ENCODE data around the gene RAB40C. TPM values are rescaled to one million over a fixed set of nuclear protein-coding genes. Genes with fewer than 3 reads are reported as not detected.
A peak's percentile ranks its signal among the peaks of the same experiment; 100 is the strongest.

The RAB40C gene
- total RNA-seq, 2 experiments from 2014 or later, result 10.1 to 10.6 TPM

GRCh38 chr16:637081-638018 lies 47.5 kb downstream of the RAB40C start:
- H3K9me3 Mint-ChIP-seq, result no peaks in the 10 kb centered on the region
- H3K4me3 Mint-ChIP-seq, result peak overlapping the region; percentile 90
- peak overlapping the region; percentile 89 for H3K27ac Mint-ChIP-seq
- H3K27me3 Mint-ChIP-seq, result peaks cover 3% of the 10 kb centered on the region
- ChIA-PET POLR2A (interaction anchor here (0.6 to 2.2 kb wide), 6 partner anchors 11 to 671 kb away, joined by 3 to 16 read pairs (median 3); partner anchors contain the start of genes RAB40C and WDR90), CTCF (interaction anchor here (1.1 to 2.0 kb wide), 7 partner anchors 11 to 212 kb away, joined by 3 to 13 read pairs (median 5); partner anchors contain the start of genes RAB11FIP3 and WDR90)
- peaks cover 5% of the 10 kb centered on the region for H3K4me1 Mint-ChIP-seq (ENCODE audit: low read depth)
- peak; percentile 93 for DNase-seq
- peaks cover 4% of the 10 kb centered on the region for H3K36me3 Mint-ChIP-seq
- intact Hi-C loops (cut with micrococcal nuclease), result loop anchor here (2.0 to 5.0 kb wide), 2 partner anchors 47 to 100 kb away; partner anchors contain the start of gene JMJD8

GRCh38 chr16:638034-638543 lies 48.2 kb downstream of the RAB40C start:
- CTCF ChIA-PET, result interaction anchor here (0.9 to 1.6 kb wide), 2 partner anchors 10 to 13 kb away, joined by 3 to 6 read pairs; no protein-coding TSS in a partner anchor
- no peak for DNase-seq
- no peak overlapping the region for H3K4me3 Mint-ChIP-seq
- H3K27me3 Mint-ChIP-seq, result peaks cover 3% of the 10 kb centered on the region
- H3K27ac Mint-ChIP-seq, result no peak overlapping the region
- peaks cover 7% of the 10 kb centered on the region for H3K4me1 Mint-ChIP-seq (ENCODE audit: low read depth)
- H3K36me3 Mint-ChIP-seq, result peaks cover 4% of the 10 kb centered on the region
- no peaks in the 10 kb centered on the region for H3K9me3 Mint-ChIP-seq
- intact Hi-C loops (cut with micrococcal nuclease), result loop anchor here (5.0 kb wide), 1 partner anchor 99 kb away; no protein-coding TSS in a partner anchor
- POLR2A ChIA-PET, result interaction anchor here (0.6 to 0.9 kb wide), 2 partner anchors 48 to 401 kb away, joined by 3 read pairs; partner anchors contain the start of gene RAB40C

GRCh38 chr16:638836-639235 lies 49.0 kb downstream of the RAB40C start:
- intact Hi-C loops (cut with micrococcal nuclease), result loop anchor here (5.0 kb wide), 1 partner anchor 98 kb away; no protein-coding TSS in a partner anchor
- Mint-ChIP-seq H3K36me3 (peaks cover 4% of the 10 kb centered on the region), H3K4me3 (no peak overlapping the region), H3K27me3 (peaks cover 3% of the 10 kb centered on the region), H3K27ac (no peak overlapping the region), H3K4me1 (ENCODE audit: low read depth) (peaks cover 10% of the 10 kb centered on the region), H3K9me3 (no peaks in the 10 kb centered on the region)
- no peak for DNase-seq
- ChIA-PET CTCF (interaction anchor here (0.9 to 1.6 kb wide), 2 partner anchors 9 to 12 kb away, joined by 3 to 6 read pairs; no protein-coding TSS in a partner anchor), POLR2A (no interaction called here)

GRCh38 chr16:640614-641013 lies 50.7 kb downstream of the RAB40C start:
- Mint-ChIP-seq H3K9me3 (no peaks in the 10 kb centered on the region), H3K36me3 (peaks cover 4% of the 10 kb centered on the region), H3K4me1 (ENCODE audit: low read depth) (peaks cover 11% of the 10 kb centered on the region), H3K27me3 (peaks cover 3% of the 10 kb centered on the region), H3K4me3 (no peak overlapping the region), H3K27ac (no peak overlapping the region)
- intact Hi-C loops (cut with micrococcal nuclease), result no loop called here
- POLR2A ChIA-PET, result no interaction called here
- DNase-seq, result no peak
- CTCF ChIA-PET, result interaction anchor here (1.3 kb wide), 1 partner anchor 8 kb away, joined by 3 read pairs; the partner anchor contains the start of gene WDR90

- DNase-seq, result peak; percentile 82
- Mint-ChIP-seq H3K36me3 (peaks cover 3% of the 10 kb centered on the region), H3K9me3 (no peaks in the 10 kb centered on the region), H3K4me3 (peak within 1 kb of the TSS; percentile 73), H3K27ac (no peak within 1 kb of the TSS), H3K27me3 (peaks cover 3% of the 10 kb centered on the region), H3K4me1 (ENCODE audit: low read depth) (peaks cover 11% of the 10 kb centered on the region)
- intact Hi-C loops (cut with micrococcal nuclease), result no loop called here
- ChIA-PET CTCF (no interaction called here), POLR2A (interaction anchor here (0.7 to 1.0 kb wide), 2 partner anchors 34 to 63 kb away, joined by 3 read pairs; partner anchors contain the start of gene RHBDL1)
Observed at GRCh38 chr16:641326-642188, 51.7 kb downstream of the RAB40C start, which contains the start of gene MCRIP2. Gene MCRIP2 (plus strand): TSS chr16:641828. CDS start chr16:641992, 164 bp downstream.

- no peaks in the 10 kb centered on the region for H3K9me3 Mint-ChIP-seq
Observed at GRCh38 chr16:642189-643049, 52.6 kb downstream of the RAB40C start.

GRCh38 chr16:643050-643368 lies 53.1 kb downstream of the RAB40C start:
- no peak for DNase-seq
- no peaks in the 10 kb centered on the region for H3K36me3 Mint-ChIP-seq
- peaks cover 15% of the 10 kb centered on the region for H3K4me1 Mint-ChIP-seq (ENCODE audit: low read depth)
- POLR2A ChIA-PET, result interaction anchor here (1.0 kb wide), 1 partner anchor 33 kb away, joined by 3 read pairs; the partner anchor contains the start of gene RHBDL1
- H3K4me3 Mint-ChIP-seq, result peak overlapping the region; percentile 73
- CTCF ChIA-PET, result interaction anchor here (0.6 kb wide), 1 partner anchor 95 kb away, joined by 3 read pairs; no protein-coding TSS in a partner anchor
- H3K27ac Mint-ChIP-seq, result no peak overlapping the region
- no peaks in the 10 kb centered on the region for H3K27me3 Mint-ChIP-seq
- intact Hi-C loops (cut with micrococcal nuclease), result no loop called here
- H3K9me3 Mint-ChIP-seq, result no peaks in the 10 kb centered on the region

More at GRCh38 chr16:642189-643049, 52.6 kb downstream of the RAB40C start:
- ChIA-PET POLR2A (interaction anchor here (0.7 to 1.0 kb wide), 2 partner anchors 33 to 63 kb away, joined by 3 read pairs; partner anchors contain the start of gene RHBDL1), CTCF (no interaction called here)
- H3K4me1 Mint-ChIP-seq (ENCODE audit: low read depth), result peaks cover 15% of the 10 kb centered on the region
- no peaks in the 10 kb centered on the region for H3K36me3 Mint-ChIP-seq
- H3K27ac Mint-ChIP-seq, result no peak overlapping the region
- peak; percentile 49 for DNase-seq
- peak overlapping the region; percentile 73 for H3K4me3 Mint-ChIP-seq
- intact Hi-C loops (cut with micrococcal nuclease), result no loop called here
- H3K27me3 Mint-ChIP-seq, result no peaks in the 10 kb centered on the region

GRCh38 chr16:644556-644955 lies 54.7 kb downstream of the RAB40C start:
- peaks cover 15% of the 10 kb centered on the region for H3K4me1 Mint-ChIP-seq (ENCODE audit: low read depth)
- H3K9me3 Mint-ChIP-seq, result no peaks in the 10 kb centered on the region
- ChIA-PET POLR2A (no interaction called here), CTCF (no interaction called here)
- no peaks in the 10 kb centered on the region for H3K27me3 Mint-ChIP-seq
- H3K27ac Mint-ChIP-seq, result no peak overlapping the region
- intact Hi-C loops (cut with micrococcal nuclease), result no loop called here
- H3K36me3 Mint-ChIP-seq, result peaks cover 1% of the 10 kb centered on the region
- H3K4me3 Mint-ChIP-seq, result no peak overlapping the region
- no peak for DNase-seq

- CTCF ChIA-PET, result no interaction called here
- Mint-ChIP-seq H3K4me1 (ENCODE audit: low read depth) (peaks cover 22% of the 10 kb centered on the region), H3K27me3 (no peaks in the 10 kb centered on the region), H3K4me3 (no peak overlapping the region), H3K9me3 (no peaks in the 10 kb centered on the region), H3K27ac (no peak overlapping the region), H3K36me3 (peaks cover 1% of the 10 kb centered on the region)
- intact Hi-C loops (cut with micrococcal nuclease), result no loop called here
- POLR2A ChIA-PET, result no interaction called here
- no peak for DNase-seq
Observed at GRCh38 chr16:645852-646678, 56.2 kb downstream of the RAB40C start.

- H3K4me1 Mint-ChIP-seq (ENCODE audit: low read depth), result peaks cover 22% of the 10 kb centered on the region
- H3K27me3 Mint-ChIP-seq, result no peaks in the 10 kb centered on the region
- H3K4me3 Mint-ChIP-seq, result no peak overlapping the region
- no peaks in the 10 kb centered on the region for H3K9me3 Mint-ChIP-seq
- POLR2A ChIA-PET, result no interaction called here
- intact Hi-C loops (cut with micrococcal nuclease), result no loop called here
- peaks cover 1% of the 10 kb centered on the region for H3K36me3 Mint-ChIP-seq
- H3K27ac Mint-ChIP-seq, result no peak overlapping the region
- no peak for DNase-seq
- CTCF ChIA-PET, result no interaction called here
Observed at GRCh38 chr16:646679-647172, 56.9 kb downstream of the RAB40C start.
